Activated CD8-positive, alpha-beta memory T cell treated with anti-CD3 and anti-CD28 coated beads for 1 hour (primary cell): ENCODE results near the gene PREP.
"Not testable (repeated sequence)": the region's sequence is repeated elsewhere in the genome, so short reads cannot be mapped to it uniquely, and the experiment has no call there.

Experiments used
- DNase-seq, 2 donors: peaks; one replicate each; pipeline ENCODE4 v3.0.0-alpha.2; 2020; ENCODE audit warnings: low read depth in 1 of 2; ENCODE audit errors: extremely low read depth in 1 of 2

PREP gene

GRCh38 chr6:105346052-105346451, 56.8 kb downstream of the PREP start:
- no peak for DNase-seq

DNA sequence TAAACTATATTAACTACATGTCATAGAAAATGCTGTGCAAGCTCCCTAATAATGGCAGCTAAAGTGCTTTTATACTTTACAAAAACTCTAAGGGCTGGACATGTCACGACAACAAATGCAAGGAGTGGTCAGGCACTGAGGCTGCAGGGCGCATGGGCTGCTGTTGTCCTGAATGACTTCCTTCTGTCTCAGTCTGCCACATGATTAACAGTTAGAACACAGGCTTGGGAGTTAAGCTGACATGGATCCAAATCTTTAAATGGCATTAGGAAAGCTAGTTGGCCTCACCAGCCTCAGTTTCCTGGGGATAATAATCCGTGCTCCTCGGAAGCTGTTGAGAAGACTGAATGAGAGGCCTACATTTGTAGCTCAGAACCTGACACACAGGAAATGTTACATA, 57.4 kb downstream of the PREP start:
- no peak for DNase-seq

DNA sequence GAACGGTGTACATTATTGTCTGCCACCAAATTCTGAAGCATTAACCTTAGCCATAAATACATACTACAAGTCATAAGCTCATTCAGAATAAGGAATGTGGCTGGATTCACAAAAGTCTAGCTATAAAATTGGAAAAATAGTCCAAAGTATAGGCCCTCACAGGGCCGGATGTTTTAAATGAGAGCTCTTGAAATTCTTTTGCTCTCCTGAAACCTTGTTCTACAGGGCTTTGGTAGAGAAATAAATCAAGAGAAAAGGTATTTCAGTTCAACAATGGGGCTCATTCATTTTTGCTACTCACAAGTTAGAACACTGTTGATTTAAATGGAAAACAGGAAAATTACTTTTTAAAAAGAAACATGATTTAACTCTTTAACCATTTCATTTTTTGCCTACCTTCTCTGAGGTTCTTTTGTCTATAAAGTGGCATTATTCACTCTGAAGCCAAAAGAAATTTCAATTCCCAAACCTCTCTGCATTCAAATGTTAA, 58.0 kb downstream of the PREP start:
- DNase-seq, result no peak

GRCh38 chr6:105338350-105338983, 64.4 kb downstream of the PREP start:
- DNase-seq, result not testable (repeated sequence)

- no peak for DNase-seq
Observed at GRCh38 chr6:105336986-105337385, 65.9 kb downstream of the PREP start.

- DNase-seq, result no peak
Observed at GRCh38 chr6:105332576-105332975, 70.3 kb downstream of the PREP start.

DNA sequence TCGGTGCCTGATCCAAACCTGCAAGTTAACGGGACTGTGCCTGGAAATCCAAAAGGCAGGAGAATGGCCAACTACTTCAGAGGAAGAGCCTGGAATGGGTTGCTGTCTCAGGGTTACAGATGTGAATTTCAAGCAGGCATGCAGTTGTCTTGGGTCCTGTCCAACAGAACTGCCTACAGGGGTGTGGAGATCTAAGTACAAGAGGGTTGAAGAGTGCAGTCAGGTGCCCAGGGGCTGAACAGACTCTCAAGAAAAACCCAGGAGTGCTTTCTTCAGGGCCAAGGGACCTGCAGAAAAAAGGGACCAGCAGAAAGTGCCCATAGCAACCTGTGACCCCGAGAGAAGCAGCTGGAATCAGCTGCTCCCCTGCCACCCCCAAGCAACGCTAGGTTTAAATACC, 71.0 kb downstream of the PREP start:
- no peak for DNase-seq

DNA sequence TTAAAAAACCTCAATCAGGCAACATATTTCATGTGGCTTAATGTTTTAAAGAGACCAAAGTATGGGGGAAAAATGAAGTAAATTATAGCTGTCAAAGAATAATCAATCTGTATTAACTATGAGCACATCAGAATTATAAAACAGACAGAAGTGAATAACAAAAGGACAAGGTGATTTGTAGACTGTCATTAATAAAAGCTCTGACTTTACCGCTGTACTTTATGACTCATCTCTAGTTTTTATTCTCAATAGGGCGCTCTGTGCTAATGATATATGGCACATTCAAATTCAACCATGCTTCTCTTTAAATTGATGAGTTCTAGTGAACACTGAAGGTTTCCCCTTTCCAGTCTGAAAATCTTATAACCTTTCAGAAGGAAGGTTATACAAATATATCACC, 72.0 kb downstream of the PREP start:
- no peak for DNase-seq

- no peak for DNase-seq
Observed at GRCh38 chr6:105330364-105330763, 72.5 kb downstream of the PREP start.

DNA sequence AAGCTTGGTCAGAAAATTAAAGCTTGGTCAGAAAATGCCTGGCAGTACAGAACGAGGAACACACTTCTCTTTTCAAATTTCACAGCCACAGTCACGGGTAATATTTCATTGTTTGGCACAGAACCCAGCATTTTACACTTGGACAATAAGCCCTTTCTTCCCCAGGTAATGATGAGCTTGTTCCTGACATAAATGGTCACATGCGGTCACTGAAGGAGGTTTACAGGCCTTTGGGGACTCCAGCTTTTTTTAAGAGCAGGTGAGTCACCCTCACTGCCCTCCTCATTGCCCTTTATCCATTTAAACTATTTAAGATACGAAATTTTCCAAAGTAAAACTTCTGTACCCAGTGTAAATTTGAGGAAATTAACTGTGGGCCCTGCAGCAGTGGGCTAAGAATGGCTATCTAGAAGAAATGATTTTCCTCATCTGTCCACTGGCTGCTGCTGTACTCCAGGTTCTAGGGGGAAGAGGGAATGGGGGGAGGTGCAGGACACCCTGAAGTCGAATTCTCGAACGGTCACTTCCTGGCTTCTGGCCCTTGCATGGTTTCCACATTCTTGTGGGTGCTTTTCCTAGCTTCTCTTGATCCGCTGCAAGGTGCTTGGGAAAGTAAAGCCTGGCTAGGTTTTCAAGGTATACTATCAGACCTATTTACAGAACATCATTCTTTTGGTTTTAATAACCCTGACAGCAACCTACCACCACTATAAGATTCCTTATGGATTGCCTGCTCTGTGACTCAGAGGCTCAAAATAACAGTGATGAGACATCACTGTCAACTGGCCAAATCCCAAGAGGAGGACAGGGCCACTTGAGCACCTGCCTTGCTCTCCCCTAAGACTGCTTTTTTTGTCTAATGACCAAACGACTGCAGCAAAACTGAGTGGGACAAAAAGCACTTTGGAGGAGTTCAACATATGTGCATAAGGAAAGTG, 75.8 kb downstream of the PREP start:
- no peak for DNase-seq

DNA sequence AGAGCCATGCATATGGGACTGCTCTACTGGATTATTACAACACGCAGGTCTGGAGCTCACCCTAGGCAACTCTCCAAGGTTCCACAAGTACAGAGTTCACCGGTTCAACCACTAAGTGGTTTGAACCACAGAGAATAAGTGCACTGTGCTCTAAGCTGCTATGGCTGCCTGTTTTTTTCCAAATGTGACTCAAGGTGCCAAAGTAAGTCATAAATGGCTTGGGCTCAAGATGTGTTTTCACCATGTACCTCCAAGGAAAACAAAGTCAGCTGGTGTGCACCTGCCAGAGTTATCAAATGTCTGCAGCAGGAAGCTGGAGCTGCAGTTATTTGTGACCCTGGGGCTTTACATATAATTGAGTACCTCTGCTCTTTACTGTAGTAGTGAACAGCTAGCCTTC, 76.7 kb downstream of the PREP start:
- no peak for DNase-seq

- no peak for DNase-seq
Observed at GRCh38 chr6:105324386-105324950, 78.4 kb downstream of the PREP start.

DNA sequence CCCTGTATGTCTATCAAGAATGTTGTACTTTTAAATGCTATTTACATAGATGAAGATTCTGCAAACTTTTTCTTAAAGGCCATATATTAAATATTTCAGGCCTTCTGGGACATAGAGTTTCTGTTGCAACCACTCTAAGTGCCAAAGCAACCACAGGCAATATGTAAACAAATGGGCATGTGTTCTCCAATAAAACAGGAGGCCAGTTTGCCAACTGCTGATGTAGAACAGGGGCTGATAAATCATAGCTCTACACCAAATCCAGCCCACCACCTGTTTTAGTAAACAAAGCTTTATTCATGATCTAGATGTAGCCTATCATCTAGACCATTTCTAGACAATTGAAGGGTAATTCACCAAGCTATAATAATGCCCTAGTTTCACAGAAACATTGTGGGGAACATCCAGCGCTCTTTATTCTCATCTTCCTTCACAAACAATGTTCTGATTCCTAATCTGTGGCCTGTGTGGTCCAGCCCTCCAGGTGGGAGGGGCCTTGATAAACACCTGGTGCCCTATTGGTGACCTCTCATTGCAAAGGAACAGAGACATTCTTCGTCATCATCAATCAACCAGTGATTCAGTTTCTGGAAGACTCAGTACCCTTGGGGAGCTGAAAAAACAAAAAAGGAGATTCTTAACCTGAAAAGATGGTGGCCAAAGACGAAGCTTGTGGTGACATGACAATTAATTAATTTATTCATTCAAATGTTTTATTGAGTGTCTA, 80.2 kb downstream of the PREP start:
- no peak for DNase-seq

GRCh38 chr6:105321728-105322127, 81.2 kb downstream of the PREP start:
- no peak for DNase-seq

DNA sequence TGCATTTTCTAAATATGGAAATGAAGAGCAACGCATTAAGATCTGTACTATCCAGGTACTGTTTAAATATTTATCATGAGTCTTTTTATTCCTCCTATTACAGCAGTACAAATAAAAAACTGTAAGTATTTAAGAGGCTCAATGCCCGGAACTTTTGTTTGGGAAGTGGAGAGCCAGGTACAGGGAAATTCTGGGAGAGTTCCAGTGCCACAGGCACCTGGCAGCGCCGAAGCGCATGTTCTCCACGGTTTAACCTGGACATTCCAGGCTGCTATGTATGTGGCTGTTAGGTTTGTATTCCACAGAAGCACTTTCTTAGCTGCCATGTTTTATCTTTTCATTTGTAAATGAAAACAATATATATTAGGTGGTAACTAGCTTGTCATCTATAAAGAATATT, 81.7 kb downstream of the PREP start:
- DNase-seq, result no peak

GRCh38 chr6:105320765-105321164, 82.1 kb downstream of the PREP start:
- no peak for DNase-seq

DNA sequence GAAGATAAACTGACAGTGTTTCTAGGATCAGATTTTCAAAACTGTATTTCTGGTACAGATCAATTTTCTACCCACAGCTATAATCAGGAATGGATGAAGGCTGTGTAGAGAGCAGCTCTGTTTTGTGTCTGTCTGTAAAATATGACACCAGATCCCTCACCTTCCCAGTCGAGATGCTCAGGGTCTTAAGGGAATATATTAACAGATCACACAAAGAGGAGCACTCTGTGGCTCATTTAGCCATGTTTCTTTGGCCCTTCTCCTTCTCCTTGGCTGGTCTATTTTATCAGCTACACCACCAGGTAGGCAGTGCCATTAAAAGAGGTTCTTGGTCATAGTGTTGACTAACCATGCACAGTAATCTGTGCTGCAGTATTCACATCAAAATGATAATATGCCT, 82.6 kb downstream of the PREP start:
- no peak for DNase-seq

GRCh38 chr6:105319331-105319730, 83.6 kb downstream of the PREP start:
- no peak for DNase-seq

GRCh38 chr6:105318660-105319059, 84.2 kb downstream of the PREP start:
- no peak for DNase-seq

DNA sequence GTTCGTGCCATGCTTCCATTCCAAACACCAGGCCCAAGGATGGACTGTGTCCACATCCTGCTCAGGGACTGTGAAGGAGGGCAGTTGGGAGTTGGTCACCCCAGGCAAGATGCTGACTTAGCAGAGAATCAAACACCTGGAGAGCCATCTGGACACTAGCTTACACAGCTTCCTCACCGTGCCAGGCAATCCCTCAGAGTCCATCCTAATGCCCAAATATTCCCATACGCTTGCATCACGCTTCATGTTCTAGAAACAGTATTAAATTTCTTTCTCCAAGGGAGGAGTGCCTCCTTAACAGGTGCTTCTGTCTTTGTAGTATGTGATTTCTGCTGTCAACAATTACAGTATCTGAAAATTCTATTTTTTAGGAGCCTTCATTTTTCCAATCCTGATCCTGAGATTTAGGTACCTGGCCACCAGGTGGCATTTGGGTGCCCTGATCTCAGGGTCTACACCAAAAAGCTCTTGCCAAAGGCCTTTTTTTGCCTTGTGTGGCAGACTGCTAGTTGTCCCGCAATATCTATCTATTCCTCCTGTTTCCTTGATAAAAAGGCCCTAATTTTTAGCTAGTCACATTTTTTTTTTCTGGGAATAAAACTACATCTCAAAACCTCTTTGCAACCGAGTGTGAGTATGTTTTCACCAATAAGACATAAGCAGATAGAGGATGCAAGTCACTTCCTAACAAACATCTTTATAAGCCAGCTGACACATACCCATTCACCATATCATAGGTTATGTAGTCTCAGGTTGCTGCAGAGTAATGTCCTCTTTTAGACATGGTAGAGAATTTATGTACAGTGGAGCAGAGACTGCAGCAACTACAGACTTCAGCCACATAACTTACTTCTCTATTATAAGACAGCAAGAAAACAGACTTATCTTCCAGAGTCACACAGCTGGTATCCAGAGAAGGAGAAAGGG, 85.0 kb downstream of the PREP start:
- DNase-seq, result no peak
